Calu3 (cell line): ENCODE data around the gene PDGFB. TPM values are rescaled to one million over a fixed set of nuclear protein-coding genes. Genes with fewer than 3 reads are reported as not detected.

Source experiments
- BruUV-seq: library from RNA; stranded (reverse); fragments of 400-500 nt; replicated peaks from 2 replicates; lab custom pipeline; 2021; lab: Mats Ljungman, UMichigan
- CTCF ChIA-PET: fragments of 300-600 bp; sonication (Branson Sonifier 250); formaldehyde crosslinking; loops from one replicate; lab custom pipeline; 2022; ENCODE audit warnings: antibody characterized with exemption; lab: Charles Lee
- DNase-seq: peaks from one replicate; pipeline ENCODE4 v3.0.0; 2022
- H3K27ac Mint-ChIP-seq: one replicate; pipeline ENCODE4 v1.8.0; 2022; ENCODE audit warnings: mixed read lengths; ENCODE audit not compliant: unreplicated experiment
- H3K27me3 Mint-ChIP-seq: one replicate; pipeline ENCODE4 v1.8.0; 2022; ENCODE audit warnings: mixed read lengths; ENCODE audit not compliant: unreplicated experiment
- H3K36me3 Mint-ChIP-seq: one replicate; pipeline ENCODE4 v1.8.0; 2022; ENCODE audit warnings: mild to moderate bottlenecking, moderate library complexity, mixed read lengths; ENCODE audit not compliant: insufficient read depth, unreplicated experiment
- H3K4me1 Mint-ChIP-seq: one replicate; pipeline ENCODE4 v1.8.0; 2022; ENCODE audit warnings: mild to moderate bottlenecking, low read depth, mixed read lengths; ENCODE audit not compliant: unreplicated experiment
- H3K4me3 Mint-ChIP-seq: one replicate; pipeline ENCODE4 v1.8.0; 2022; ENCODE audit warnings: mild to moderate bottlenecking, low read depth, moderate library complexity, mixed read lengths; ENCODE audit not compliant: unreplicated experiment
- H3K9me3 Mint-ChIP-seq: one replicate; pipeline ENCODE4 v1.8.0; 2022; ENCODE audit warnings: low read depth, mixed read lengths; ENCODE audit not compliant: unreplicated experiment
- intact Hi-C: fragments of 100-400 bp; cut with micrococcal nuclease; formaldehyde crosslinking; loops from one replicate; pipeline ENCODE4 v1.10.0; 2022; ENCODE audit not compliant: unreplicated experiment
- total RNA-seq: library from RNA; stranded (reverse); gene quantifications from 2 replicates; pipeline ENCODE4 v1.2.3, GENCODE V29; 2022
- TF ChIP-seq, protein P1 (sequence below): fragments of 200-600 bp; IDR thresholded peaks from one replicate; pipeline ENCODE4 v1.8.0; 2022; ENCODE audit warnings: antibody characterized with exemption; ENCODE audit not compliant: unreplicated experiment

PDGFB gene
- total RNA-seq, 1 experiment from 2014 or later: 25.9 TPM

DNA sequence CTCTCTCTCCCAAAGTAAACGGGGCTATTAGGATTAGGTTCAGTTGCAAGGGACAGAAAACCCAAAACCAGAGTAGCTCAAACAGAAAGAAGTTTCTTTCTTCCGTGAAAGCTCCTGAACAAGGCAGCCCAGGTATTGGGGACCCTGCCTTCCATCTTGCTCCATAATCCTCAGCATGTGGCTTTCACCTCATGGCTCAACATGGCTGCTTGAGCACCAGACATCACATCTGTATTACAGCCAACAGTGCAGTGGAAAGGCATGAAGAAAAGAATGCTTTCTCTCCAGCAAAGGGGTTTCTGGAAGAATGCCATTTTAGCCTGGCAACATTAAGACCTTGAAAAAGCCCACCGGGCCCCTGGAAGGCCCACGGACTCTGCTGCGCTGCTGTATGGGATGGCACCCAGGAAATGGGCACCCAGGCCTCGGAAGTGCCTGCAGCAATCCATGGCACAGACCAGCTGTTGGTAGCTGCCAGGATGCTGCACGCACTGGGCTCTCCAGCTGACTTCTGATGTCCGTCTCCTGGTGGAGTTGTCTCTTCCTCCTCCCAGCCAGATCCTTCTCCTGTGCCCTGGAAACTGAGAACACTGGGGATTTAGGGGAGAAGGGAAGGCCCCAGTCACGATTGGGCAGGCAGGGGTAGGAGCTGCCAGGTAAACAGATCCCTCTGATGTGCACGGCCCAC is 22.6 kb downstream of the PDGFB start:
- Mint-ChIP-seq H3K4me3 (no peak overlapping the region), H3K9me3 (peaks cover 7% of the 10 kb centered on the region), H3K36me3 (peaks cover 54% of the 10 kb centered on the region), H3K27ac (no peak overlapping the region), H3K4me1 (peaks cover 21% of the 10 kb centered on the region), H3K27me3 (no peaks in the 10 kb centered on the region)
- BruUV-seq: no TSS peak
- TF ChIP-seq, protein P1, sequence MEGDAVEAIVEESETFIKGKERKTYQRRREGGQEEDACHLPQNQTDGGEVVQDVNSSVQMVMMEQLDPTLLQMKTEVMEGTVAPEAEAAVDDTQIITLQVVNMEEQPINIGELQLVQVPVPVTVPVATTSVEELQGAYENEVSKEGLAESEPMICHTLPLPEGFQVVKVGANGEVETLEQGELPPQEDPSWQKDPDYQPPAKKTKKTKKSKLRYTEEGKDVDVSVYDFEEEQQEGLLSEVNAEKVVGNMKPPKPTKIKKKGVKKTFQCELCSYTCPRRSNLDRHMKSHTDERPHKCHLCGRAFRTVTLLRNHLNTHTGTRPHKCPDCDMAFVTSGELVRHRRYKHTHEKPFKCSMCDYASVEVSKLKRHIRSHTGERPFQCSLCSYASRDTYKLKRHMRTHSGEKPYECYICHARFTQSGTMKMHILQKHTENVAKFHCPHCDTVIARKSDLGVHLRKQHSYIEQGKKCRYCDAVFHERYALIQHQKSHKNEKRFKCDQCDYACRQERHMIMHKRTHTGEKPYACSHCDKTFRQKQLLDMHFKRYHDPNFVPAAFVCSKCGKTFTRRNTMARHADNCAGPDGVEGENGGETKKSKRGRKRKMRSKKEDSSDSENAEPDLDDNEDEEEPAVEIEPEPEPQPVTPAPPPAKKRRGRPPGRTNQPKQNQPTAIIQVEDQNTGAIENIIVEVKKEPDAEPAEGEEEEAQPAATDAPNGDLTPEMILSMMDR: no peak
- CTCF ChIA-PET: interaction anchor here (2.0 kb wide), 1 partner anchor 7 kb away, joined by 5 read pairs; no protein-coding TSS in a partner anchor
- no peak for DNase-seq
- intact Hi-C loops: no loop called here

DNA sequence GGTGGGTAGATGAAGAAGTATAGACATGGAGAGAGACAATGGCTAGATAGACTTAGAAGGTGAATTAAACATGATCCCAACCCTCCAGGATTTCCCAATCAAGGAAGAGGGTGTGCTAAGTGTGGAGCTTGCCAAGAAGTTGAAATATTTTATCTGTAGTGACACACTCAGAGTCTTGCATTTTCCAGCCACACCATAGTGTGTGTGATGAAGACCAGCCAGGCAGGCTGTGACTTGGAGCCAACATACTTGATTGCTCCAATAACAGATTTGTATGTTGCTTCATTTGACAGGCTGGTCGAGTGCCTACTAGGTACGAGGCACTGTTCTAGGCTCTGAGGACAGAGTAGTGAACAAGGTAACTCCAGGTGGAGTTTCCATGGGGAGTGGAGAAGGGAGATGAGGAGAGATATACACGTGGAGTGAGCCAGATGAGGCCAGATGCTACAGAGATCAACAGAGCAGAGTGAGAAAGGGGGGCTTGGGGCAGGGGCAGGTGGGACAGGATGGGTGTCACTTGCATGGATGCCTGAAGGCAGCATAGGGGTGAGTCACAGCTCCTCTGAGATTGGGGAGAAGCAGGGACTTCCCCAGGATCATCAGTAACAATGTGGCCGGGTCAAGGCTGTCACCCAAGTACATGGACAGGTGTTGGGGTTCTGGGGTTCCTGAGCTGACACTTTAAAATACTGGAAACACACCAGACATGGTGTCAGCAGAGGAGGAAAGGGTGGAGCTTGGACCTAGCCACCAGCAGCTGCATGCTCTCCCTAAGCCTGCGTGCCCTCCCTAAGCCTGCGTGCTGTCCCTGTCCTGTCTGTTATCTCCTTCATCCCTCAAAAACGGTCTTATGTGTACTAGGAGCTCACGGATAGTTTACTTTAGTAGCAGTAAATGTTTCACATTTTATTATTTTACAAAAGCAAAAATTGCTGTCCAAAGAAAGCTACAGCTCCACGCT is 23.6 kb downstream of the PDGFB start:
- no peaks in the 10 kb centered on the region for H3K27me3 Mint-ChIP-seq
- H3K4me1 Mint-ChIP-seq: peaks cover 21% of the 10 kb centered on the region
- peaks cover 54% of the 10 kb centered on the region for H3K36me3 Mint-ChIP-seq
- H3K9me3 Mint-ChIP-seq: peaks cover 7% of the 10 kb centered on the region
- peak overlapping the region; percentile 1 for H3K4me3 Mint-ChIP-seq
- DNase-seq: no peak
- CTCF ChIA-PET: interaction anchor here (0.6 kb wide), 1 partner anchor 99 kb away, joined by 4 read pairs; no protein-coding TSS in a partner anchor
- H3K27ac Mint-ChIP-seq: peak overlapping the region; percentile 43
- no TSS peak for BruUV-seq
- TF ChIP-seq, protein P1: no peak
- intact Hi-C loops: no loop called here

DNA sequence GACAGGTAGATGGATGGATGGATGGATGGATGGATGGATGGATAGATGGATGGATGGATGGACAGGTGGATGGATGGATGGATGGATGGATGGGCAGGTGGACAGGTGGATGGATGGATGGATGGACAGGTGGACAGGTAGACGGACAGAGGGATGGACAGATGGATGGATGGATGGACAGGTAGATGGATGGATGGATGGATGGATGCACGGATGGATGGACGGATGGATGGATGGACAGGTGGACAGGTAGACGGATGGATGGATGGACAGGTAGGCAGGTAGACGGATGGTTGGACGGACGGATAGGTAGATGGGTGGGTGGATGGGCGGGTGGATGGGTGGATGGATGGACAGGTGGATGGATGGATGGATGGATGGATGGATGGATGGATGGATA is 24.3 kb downstream of the PDGFB start:
- no peaks in the 10 kb centered on the region for H3K27me3 Mint-ChIP-seq
- peaks cover 21% of the 10 kb centered on the region for H3K4me1 Mint-ChIP-seq
- intact Hi-C loops: no loop called here
- CTCF ChIA-PET: no interaction called here
- no TSS peak for BruUV-seq
- H3K27ac Mint-ChIP-seq: peak overlapping the region; percentile 15
- TF ChIP-seq, protein P1: no peak
- no peak for DNase-seq
- H3K4me3 Mint-ChIP-seq: no peak overlapping the region
- peaks cover 7% of the 10 kb centered on the region for H3K9me3 Mint-ChIP-seq
- H3K36me3 Mint-ChIP-seq: peaks cover 50% of the 10 kb centered on the region
